Subcutaneous adipose tissue (tissue), 4 donors: ENCODE measurements around the gene FTO. TPM values are rescaled to one million over a fixed set of nuclear protein-coding genes. Genes with fewer than 3 reads are reported as not detected.

Source experiments
- total RNA-seq, 4 donors: library from RNA; depleted of rRNA; stranded (reverse); fragments of >200 nt; gene quantifications; one replicate each; pipeline ENCODE4 v1.1.0, GENCODE V29; 2016
- TF ChIP-seq, protein P1 (sequence below): fragments of 450-650 bp; IDR thresholded peaks from one replicate; pipeline ENCODE4 v1.5.1; 2016; ENCODE audit warnings: low read depth, mild to moderate bottlenecking, control low read depth, antibody characterized with exemption, moderate library complexity

The FTO gene
- total RNA-seq, 4 donors from 2014 or later = 74.3 to 102 (median 90.9) TPM

DNA sequence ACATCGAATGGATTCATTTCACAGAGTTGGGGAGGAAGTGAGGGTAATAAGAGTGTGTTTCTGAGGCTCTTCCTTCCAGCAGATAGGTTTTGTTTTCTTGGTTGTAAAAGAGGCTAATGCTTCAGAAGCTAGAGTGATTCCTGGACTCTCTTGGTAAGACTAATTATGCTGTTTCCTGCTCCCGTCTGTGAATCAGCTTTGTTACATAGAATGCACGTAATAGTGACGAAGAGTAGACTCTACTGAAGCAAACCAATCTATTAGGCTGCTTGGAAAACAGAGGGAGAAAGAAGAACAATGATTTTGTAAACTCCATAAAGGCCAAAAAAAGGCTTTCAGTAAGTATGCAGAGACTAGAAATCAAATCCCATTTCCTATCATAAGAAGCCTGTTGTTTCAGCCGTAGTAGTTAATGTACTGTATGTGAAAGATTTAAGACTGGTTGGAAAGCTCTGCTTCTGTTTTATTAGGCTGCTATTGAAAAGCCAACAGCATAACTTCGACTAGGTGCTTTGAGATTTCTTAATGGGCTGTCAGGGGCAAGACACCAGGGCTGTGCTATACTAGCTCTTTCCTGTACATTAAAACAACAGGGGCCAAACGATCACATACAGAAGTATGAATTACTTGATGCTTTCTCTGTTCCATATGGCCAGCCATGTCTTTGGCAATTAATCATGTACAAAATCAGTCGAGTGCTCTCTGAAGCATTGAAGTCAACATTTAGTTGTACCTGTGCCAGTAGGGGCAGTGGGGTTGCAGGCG is 219.0 kb downstream of the FTO start:
- TF ChIP-seq, protein P1, sequence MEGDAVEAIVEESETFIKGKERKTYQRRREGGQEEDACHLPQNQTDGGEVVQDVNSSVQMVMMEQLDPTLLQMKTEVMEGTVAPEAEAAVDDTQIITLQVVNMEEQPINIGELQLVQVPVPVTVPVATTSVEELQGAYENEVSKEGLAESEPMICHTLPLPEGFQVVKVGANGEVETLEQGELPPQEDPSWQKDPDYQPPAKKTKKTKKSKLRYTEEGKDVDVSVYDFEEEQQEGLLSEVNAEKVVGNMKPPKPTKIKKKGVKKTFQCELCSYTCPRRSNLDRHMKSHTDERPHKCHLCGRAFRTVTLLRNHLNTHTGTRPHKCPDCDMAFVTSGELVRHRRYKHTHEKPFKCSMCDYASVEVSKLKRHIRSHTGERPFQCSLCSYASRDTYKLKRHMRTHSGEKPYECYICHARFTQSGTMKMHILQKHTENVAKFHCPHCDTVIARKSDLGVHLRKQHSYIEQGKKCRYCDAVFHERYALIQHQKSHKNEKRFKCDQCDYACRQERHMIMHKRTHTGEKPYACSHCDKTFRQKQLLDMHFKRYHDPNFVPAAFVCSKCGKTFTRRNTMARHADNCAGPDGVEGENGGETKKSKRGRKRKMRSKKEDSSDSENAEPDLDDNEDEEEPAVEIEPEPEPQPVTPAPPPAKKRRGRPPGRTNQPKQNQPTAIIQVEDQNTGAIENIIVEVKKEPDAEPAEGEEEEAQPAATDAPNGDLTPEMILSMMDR = no peak

DNA sequence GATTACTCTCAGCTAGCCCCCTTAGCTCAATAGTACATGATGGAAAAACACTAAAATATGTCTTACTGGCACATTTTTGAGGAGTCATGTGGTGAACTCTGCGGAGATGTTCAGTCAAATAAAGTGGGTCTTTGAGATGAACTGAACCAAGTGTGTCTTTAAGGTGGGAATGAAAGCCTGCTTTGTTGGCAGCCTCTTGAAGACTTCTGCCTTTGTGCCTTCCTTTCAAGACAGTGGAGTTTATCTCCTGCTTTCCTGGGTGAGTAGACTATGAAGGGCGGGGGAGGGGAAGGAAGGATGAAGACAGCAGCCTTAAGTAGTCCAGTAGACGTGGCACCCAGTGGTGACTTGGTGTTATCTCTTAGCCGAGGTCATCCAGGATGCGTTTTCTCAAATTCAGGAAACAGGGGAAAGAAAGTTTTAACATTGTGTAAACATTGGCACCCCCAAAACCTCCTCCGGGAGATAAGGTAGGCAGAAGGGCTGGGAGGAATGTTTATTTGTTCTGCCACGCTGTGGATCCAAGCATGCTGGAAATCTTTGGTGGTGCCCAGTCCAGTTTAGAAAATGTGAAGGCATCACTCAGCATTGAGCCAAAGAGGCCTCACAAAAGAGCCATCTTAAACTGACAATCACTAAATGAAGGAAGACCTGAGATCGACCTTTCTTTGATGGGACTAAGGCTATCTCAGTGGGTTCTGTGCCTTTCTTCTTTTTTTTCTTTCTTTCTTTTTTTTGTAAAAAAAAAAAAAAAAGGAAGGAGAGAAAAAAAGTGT is 220.6 kb downstream of the FTO start:
- TF ChIP-seq, protein P1 = no peak

DNA sequence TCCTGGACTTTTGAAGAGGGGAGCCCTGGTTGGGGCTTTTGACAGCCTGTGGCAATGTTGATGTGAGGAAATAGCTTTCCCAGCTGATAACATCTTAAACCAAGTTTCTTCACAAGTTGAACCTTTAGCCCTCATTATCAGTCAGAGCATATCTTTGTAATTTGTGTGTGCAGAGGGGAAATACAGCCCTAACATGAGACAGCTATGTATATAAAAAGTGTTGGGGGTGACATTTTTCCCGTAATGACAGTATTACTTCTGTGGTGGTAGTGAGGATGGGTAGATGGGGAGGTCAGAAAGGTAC is 221.1 kb downstream of the FTO start:
- TF ChIP-seq, protein P1 = no peak

DNA sequence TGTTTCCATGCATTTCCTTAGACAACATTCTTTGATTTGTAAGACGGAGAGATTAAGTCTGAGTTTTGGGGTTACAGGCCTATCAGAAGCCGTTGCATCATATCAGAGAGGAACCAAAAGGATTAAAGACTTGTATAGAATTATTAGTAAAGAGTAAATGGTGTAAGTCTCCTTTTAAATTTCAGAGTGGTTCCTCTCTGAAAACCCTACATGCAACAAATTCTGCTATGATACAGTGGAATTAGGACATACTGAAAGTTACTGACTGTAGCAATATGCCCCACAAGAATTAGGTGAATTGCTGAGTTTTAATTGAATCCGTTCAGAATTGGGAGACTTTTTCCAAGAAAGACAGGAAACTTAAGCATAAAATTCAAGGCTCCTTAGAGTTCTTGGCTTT is 221.6 kb downstream of the FTO start:
- TF ChIP-seq, protein P1 = no peak

DNA sequence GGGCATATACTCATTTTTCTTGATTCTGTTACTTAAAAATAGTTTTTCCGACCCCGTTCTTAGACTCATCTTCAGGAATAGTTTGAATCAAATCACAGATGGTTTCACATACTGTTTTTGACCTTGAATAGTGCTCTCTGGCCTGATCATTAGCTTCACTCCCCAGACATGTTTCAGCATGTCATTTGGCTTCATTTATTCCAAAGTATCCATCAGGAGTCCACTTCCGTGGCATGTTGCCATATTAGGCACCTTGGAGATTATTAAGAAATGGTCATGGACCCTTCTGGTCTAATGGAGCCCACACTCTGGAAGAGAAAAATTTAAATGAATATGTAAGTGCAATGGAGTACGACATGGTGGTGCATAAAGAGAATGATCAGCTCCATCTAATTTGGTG is 222.3 kb downstream of the FTO start:
- TF ChIP-seq, protein P1 = no peak

DNA sequence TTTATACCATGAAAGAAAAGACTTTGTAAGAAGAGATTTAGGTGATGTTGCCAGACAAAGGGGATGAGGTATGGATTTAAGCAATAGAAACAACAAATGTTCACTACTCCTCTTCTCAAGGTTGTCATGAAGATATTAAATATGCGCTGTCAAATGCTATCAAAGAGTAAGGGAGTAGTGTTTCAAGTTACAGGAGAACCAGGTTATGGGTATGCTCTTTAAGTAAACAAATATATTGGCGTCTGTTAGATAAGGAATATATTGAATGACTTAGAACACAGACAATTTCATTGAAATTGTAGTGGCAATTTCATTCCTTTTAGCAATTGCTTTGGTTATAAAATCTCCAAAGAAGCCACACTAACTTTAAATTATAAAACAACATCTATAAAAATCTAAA is 229.0 kb downstream of the FTO start:
- TF ChIP-seq, protein P1 = no peak

DNA sequence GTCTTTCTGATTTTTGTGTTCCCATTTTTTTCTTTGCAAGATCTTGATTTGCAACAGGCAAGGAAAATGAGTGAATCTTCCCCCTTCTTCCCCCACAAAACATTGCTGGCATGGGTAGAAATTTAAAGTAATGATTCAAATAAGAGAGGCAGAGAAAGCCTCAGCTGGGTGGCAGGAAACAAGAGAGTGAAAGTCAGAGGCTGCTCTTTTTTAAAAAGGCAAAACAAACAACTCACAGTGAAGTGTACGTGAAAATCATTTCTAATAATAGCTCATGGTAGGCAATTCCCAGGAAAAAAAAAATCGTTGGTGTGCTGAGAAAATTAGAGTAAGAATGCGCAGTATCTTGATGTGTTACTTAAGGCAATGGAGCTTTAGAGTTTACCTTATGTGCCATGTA is 229.5 kb downstream of the FTO start:
- TF ChIP-seq, protein P1 = no peak
